Panc1 (cell line): ENCODE measurements around the gene BMPR2. TPM values are rescaled to one million over a fixed set of nuclear protein-coding genes. Genes with fewer than 3 reads are reported as not detected.
"Not testable (repeated sequence)": the region's sequence is repeated elsewhere in the genome, so short reads cannot be mapped to it uniquely, and the experiment has no call there.

ENCODE experiments used
- ATAC-seq: fragments of 200-7000 bp; cut with Tn5 transposase; 2 replicates; pipeline ENCODE4 v1.9.1; 2020; ENCODE audit warnings: mild to moderate bottlenecking, moderate library complexity
- BruUV-seq: library from RNA; stranded (reverse); fragments of 400-500 nt; replicated peaks from 2 replicates; lab custom pipeline; 2021; lab: Mats Ljungman, UMichigan
- CTCF ChIA-PET: fragments of 300-600 bp; sonication (Branson Sonifier 250); formaldehyde crosslinking; loops from one replicate; lab custom pipeline; 2022; ENCODE audit warnings: antibody characterized with exemption; lab: Charles Lee
- POLR2A ChIA-PET: fragments of 300-600 bp; sonication (Branson Sonifier 250); formaldehyde crosslinking; loops from one replicate; lab custom pipeline; 2022; ENCODE audit warnings: antibody characterized with exemption; lab: Charles Lee
- DNase-seq: peaks from one replicate; pipeline ENCODE4 v3.0.0-alpha.2; 2010; ENCODE audit warnings: low read depth, low spot score
- H3K27ac ChIP-seq: 2 replicates; pipeline ENCODE4 v1.5.1; 2011; ENCODE audit warnings: mild to moderate bottlenecking, low read length, inconsistent platforms
- H3K27me3 ChIP-seq: fragments of 200-500 bp; sonication (Bioruptor generic); 2 replicates; pipeline ENCODE4 v1.6.0; 2014; ENCODE audit warnings: low read length, inconsistent platforms; ENCODE audit not compliant: control insufficient read depth, insufficient read depth
- H3K36me3 ChIP-seq: fragments of 200-500 bp; sonication (Bioruptor generic); 2 replicates; pipeline ENCODE4 v1.5.1; 2014; ENCODE audit warnings: inconsistent platforms, mild to moderate bottlenecking, low read length, moderate library complexity; ENCODE audit not compliant: control insufficient read depth, insufficient read depth
- H3K4me1 ChIP-seq: 2 replicates; pipeline ENCODE4 v1.5.1; 2011; ENCODE audit warnings: inconsistent platforms, mild to moderate bottlenecking, low read length, moderate library complexity; ENCODE audit not compliant: control insufficient read depth, insufficient read depth
- H3K4me3 ChIP-seq, 2 experiments: 2 replicates each; pipeline ENCODE4 v1.5.1; 2011 to 2012; ENCODE audit warnings: low read depth in 2 of 2, low read length in 2 of 2, mild to moderate bottlenecking in 2 of 2, inconsistent platforms in 1 of 2, moderate library complexity in 1 of 2
- H3K9me3 ChIP-seq: fragments of 200-500 bp; sonication (Bioruptor generic); 2 replicates; pipeline ENCODE4 v1.5.1; 2014; ENCODE audit warnings: low read depth, mild to moderate bottlenecking, inconsistent platforms, low read length, moderate library complexity; ENCODE audit not compliant: control insufficient read depth, insufficient read depth
- POLR2AphosphoS5 ChIP-seq: IDR thresholded peaks from 2 replicates; pipeline ENCODE4 v1.6.1; 2012; ENCODE audit warnings: mild to moderate bottlenecking, low read depth, low read length, moderate library complexity
- SIN3A ChIP-seq: IDR thresholded peaks from 2 replicates; pipeline ENCODE4 v1.6.1; 2012; ENCODE audit warnings: low read depth, mild to moderate bottlenecking, low read length, moderate library complexity, borderline replicate concordance; ENCODE audit not compliant: insufficient read depth
- TCF7L2 ChIP-seq: IDR thresholded peaks from 2 replicates; pipeline ENCODE4 v1.6.1; 2011; ENCODE audit warnings: mild to moderate bottlenecking, low read depth, low read length, inconsistent platforms
- in situ Hi-C: cut with HindIII; loops from 2 replicates; pipeline ENCODE4 v1.10.0; 2016; ENCODE audit warnings: low sequenced_read_pairs, low pct_unique_long_range_greater_than_20kb
- intact Hi-C: fragments of 100-400 bp; cut with micrococcal nuclease; formaldehyde crosslinking; loops from one replicate; pipeline ENCODE4 v1.10.0; 2022; ENCODE audit not compliant: unreplicated experiment
- total RNA-seq: library from RNA; stranded (reverse); gene quantifications from one replicate; pipeline ENCODE4 v1.2.1, GENCODE V29; 2021; ENCODE audit not compliant: unreplicated experiment
- TF ChIP-seq, protein P1 (sequence below), 2 experiments: IDR thresholded peaks; 2 replicates each; pipeline ENCODE4 v1.6.1; 2011 to 2012; ENCODE audit warnings: low read depth in 2 of 2, control low read depth in 1 of 2, low read length in 1 of 2, mild to moderate bottlenecking in 1 of 2, moderate library complexity in 1 of 2; ENCODE audit not compliant: insufficient read depth in 1 of 2
- TF ChIP-seq, protein P2 (sequence below): fragments of 450-650 bp; IDR thresholded peaks from 2 replicates; pipeline ENCODE4 v1.5.1; 2017; ENCODE audit warnings: mild to moderate bottlenecking

BMPR2 gene
- total RNA-seq, 1 experiment from 2014 or later: 65.2 TPM

DNA sequence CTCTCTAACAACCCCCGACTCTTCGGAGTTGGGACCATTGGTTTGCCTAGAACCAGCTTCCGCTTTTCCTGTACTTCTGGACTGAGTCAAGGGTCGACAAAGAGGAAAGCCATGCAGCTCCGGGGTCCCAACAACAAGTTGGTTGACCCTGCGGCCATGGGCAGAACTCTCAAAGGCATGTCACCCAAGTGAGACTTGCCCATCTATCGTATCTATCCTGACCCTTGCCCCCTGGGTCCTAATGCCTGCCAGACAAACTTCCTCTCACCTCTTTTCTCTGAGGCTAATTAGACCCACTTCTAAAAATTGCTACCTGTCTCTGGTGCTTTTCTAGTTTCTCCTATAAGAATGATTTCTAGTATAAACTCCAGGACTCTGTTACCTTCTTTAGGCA lies 121.3 kb downstream of the BMPR2 start:
- CTCF ChIA-PET, ATAC-seq, DNase-seq, H3K9me3 ChIP-seq, BruUV-seq, H3K27ac ChIP-seq, intact Hi-C loops, in situ Hi-C loops, H3K4me3 ChIP-seq, H3K27me3 ChIP-seq, POLR2A ChIA-PET, H3K36me3 ChIP-seq, H3K4me1 ChIP-seq: not testable (repeated sequence)

DNA sequence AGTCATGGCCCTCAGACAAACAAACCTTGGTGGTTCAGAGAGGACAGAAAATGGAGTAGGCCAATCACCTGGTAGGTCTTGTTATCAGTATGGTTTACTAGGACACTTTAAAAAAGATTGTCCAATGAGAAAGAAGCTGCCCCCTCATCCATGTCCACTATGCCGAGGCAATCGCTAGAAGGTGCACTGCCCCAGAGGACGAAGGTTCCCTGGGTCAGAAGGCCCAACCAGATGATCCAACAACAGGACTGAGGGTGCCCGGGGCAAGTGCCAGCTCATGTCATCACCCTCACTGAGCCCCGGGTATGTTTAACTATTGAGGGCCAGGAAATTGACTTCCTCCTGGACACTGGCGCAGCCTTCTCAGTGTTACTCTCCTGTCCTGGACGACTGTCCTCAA lies 123.7 kb downstream of the BMPR2 start:
- H3K4me3 ChIP-seq, H3K36me3 ChIP-seq, CTCF ChIA-PET, H3K4me1 ChIP-seq, DNase-seq, H3K27me3 ChIP-seq, intact Hi-C loops, in situ Hi-C loops, ATAC-seq, BruUV-seq, H3K27ac ChIP-seq, H3K9me3 ChIP-seq: not testable (repeated sequence)
- POLR2A ChIA-PET: interaction anchor here (0.6 kb wide), 1 partner anchor 32 kb away, joined by 7 read pairs; no protein-coding TSS in a partner anchor

DNA sequence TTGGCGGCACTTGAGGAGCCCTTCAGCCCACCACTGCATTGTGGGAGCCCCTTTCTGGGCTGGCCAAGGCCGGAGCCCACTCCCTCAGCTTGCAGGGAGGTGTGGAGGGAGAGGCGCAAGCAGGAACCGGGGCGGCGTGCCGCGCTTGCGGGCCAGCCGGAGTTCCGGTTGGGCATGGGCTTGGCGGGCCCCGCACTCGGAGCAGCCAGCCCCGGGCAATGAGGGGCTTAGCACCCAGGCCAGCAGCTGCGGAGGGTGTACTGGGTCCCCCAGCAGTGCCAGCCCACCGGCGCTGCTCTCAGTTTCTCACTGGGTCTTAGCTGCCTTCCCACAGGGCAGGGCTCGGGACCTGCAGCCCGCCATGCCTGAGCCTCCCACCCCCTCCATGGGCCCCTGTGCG lies 127.1 kb downstream of the BMPR2 start:
- ATAC-seq, H3K27ac ChIP-seq, H3K36me3 ChIP-seq, POLR2A ChIA-PET, H3K4me1 ChIP-seq, H3K4me3 ChIP-seq, intact Hi-C loops, DNase-seq, H3K27me3 ChIP-seq, H3K9me3 ChIP-seq, in situ Hi-C loops, CTCF ChIA-PET, BruUV-seq: not testable (repeated sequence)

DNA sequence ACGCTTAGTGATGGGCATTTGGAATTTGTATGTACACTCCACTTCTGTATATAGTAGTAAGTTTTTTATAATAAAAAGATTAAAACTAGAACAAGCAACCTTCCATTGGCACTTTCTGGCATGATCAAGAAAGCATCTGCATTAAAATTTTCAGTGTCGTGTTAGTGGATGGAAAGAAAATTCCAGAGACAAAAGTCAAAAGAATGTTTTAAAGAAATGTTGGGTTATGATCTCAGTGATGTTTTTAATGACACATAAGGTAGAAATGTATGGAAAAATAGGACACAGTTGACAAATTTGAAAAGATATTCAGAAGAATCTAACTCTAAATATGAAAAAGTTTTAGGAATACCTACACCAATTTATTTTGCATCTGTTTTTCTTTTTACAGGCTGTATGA lies 132.6 kb downstream of the BMPR2 start:
- no peak for DNase-seq
- no TSS peak for BruUV-seq
- Histone ChIP-seq H3K9me3 (no peaks in the 10 kb centered on the region), H3K27me3 (no peaks in the 10 kb centered on the region), H3K27ac (no peak overlapping the region), H3K36me3 (no peaks in the 10 kb centered on the region), H3K4me3 (no peak overlapping the region), H3K4me1 (no peaks in the 10 kb centered on the region)
- ATAC-seq: no peak
- in situ Hi-C loops (no loop called here), intact Hi-C loops (no loop called here)
- CTCF ChIA-PET: no interaction called here
- POLR2A ChIA-PET: no interaction called here
- TF ChIP-seq SIN3A (no peak), TCF7L2 (no peak), POLR2AphosphoS5 (no peak)
- TF ChIP-seq, protein P1, sequence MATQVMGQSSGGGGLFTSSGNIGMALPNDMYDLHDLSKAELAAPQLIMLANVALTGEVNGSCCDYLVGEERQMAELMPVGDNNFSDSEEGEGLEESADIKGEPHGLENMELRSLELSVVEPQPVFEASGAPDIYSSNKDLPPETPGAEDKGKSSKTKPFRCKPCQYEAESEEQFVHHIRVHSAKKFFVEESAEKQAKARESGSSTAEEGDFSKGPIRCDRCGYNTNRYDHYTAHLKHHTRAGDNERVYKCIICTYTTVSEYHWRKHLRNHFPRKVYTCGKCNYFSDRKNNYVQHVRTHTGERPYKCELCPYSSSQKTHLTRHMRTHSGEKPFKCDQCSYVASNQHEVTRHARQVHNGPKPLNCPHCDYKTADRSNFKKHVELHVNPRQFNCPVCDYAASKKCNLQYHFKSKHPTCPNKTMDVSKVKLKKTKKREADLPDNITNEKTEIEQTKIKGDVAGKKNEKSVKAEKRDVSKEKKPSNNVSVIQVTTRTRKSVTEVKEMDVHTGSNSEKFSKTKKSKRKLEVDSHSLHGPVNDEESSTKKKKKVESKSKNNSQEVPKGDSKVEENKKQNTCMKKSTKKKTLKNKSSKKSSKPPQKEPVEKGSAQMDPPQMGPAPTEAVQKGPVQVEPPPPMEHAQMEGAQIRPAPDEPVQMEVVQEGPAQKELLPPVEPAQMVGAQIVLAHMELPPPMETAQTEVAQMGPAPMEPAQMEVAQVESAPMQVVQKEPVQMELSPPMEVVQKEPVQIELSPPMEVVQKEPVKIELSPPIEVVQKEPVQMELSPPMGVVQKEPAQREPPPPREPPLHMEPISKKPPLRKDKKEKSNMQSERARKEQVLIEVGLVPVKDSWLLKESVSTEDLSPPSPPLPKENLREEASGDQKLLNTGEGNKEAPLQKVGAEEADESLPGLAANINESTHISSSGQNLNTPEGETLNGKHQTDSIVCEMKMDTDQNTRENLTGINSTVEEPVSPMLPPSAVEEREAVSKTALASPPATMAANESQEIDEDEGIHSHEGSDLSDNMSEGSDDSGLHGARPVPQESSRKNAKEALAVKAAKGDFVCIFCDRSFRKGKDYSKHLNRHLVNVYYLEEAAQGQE (IDR thresholded peaks at IDR 0.05; ENCODE audit: insufficient read depth in 1 of 2, low read depth in 2 of 2, low read length in 1 of 2): no peak
- TF ChIP-seq, protein P2, sequence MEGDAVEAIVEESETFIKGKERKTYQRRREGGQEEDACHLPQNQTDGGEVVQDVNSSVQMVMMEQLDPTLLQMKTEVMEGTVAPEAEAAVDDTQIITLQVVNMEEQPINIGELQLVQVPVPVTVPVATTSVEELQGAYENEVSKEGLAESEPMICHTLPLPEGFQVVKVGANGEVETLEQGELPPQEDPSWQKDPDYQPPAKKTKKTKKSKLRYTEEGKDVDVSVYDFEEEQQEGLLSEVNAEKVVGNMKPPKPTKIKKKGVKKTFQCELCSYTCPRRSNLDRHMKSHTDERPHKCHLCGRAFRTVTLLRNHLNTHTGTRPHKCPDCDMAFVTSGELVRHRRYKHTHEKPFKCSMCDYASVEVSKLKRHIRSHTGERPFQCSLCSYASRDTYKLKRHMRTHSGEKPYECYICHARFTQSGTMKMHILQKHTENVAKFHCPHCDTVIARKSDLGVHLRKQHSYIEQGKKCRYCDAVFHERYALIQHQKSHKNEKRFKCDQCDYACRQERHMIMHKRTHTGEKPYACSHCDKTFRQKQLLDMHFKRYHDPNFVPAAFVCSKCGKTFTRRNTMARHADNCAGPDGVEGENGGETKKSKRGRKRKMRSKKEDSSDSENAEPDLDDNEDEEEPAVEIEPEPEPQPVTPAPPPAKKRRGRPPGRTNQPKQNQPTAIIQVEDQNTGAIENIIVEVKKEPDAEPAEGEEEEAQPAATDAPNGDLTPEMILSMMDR: no peak
